HS-5 (cell line): Measurements from ENCODE around the gene EPSTI1.
"Not testable (repeated sequence)": the region's sequence is repeated elsewhere in the genome, so short reads cannot be mapped to it uniquely, and the experiment has no call there.

Source experiments
- DNase-seq: peaks from one replicate; pipeline ENCODE4 v3.0.0-alpha.2; 2012; ENCODE audit warnings: low read depth

The EPSTI1 gene

GRCh38 chr13:43005460-43006236 lies 13.6 kb upstream of the EPSTI1 start:
- no peak for DNase-seq

- no peak for DNase-seq
Measured at GRCh38 chr13:43003729-43004128, 11.7 kb upstream of the EPSTI1 start.

- DNase-seq = no peak
Measured at GRCh38 chr13:43003010-43003409, 11.0 kb upstream of the EPSTI1 start.

GRCh38 chr13:43002021-43002420 lies 10.0 kb upstream of the EPSTI1 start:
- no peak for DNase-seq

GRCh38 chr13:43000676-43001075 lies 8.6 kb upstream of the EPSTI1 start:
- no peak for DNase-seq

- DNase-seq = no peak
Measured at GRCh38 chr13:42999491-42999890, 7.5 kb upstream of the EPSTI1 start.

- DNase-seq = no peak
Measured at GRCh38 chr13:42997381-42997780, 5.3 kb upstream of the EPSTI1 start.

GRCh38 chr13:42996584-42996983 lies 4.5 kb upstream of the EPSTI1 start:
- peak; percentile 76 for DNase-seq

- no peak for DNase-seq
Measured at GRCh38 chr13:42994878-42995277, 2.8 kb upstream of the EPSTI1 start.

GRCh38 chr13:42992764-42993122 lies 702 bp upstream of the EPSTI1 start:
- no peak for DNase-seq

- DNase-seq = not testable (repeated sequence)
Measured at GRCh38 chr13:42991233-42991897, 676 bp downstream of the EPSTI1 start.

- DNase-seq = no peak
Measured at GRCh38 chr13:42990291-42991232, 1.5 kb downstream of the EPSTI1 start.

GRCh38 chr13:42986176-42986574 lies 5.9 kb downstream of the EPSTI1 start:
- no peak for DNase-seq

- no peak for DNase-seq
Measured at GRCh38 chr13:42985312-42986175, 6.5 kb downstream of the EPSTI1 start.

GRCh38 chr13:42984691-42985090 lies 7.3 kb downstream of the EPSTI1 start:
- no peak for DNase-seq

- DNase-seq = no peak
Measured at GRCh38 chr13:42984026-42984425, 8.0 kb downstream of the EPSTI1 start.

GRCh38 chr13:42981853-42982252 lies 10.2 kb downstream of the EPSTI1 start:
- DNase-seq = no peak

GRCh38 chr13:42981317-42981716 lies 10.7 kb downstream of the EPSTI1 start:
- no peak for DNase-seq

GRCh38 chr13:42977219-42977659 lies 14.8 kb downstream of the EPSTI1 start:
- no peak for DNase-seq

- DNase-seq = no peak
Measured at GRCh38 chr13:42976066-42976465, 16.0 kb downstream of the EPSTI1 start.

- DNase-seq = no peak
Measured at GRCh38 chr13:42973581-42973980, 18.5 kb downstream of the EPSTI1 start.
